ENCODE measurements around the gene C16orf95. TPM values are rescaled to one million over a fixed set of nuclear protein-coding genes. Genes with fewer than 3 reads are reported as not detected.

The C16orf95 gene
- total and polyA plus RNA-seq, 2 of the 4 experiments (the other 2 are of a cell fraction) = 2.0 to 4.7 TPM

- CTCF ChIA-PET = no interaction called here
- Histone ChIP-seq H3K56ac (ENCODE audit: extremely low read depth, insufficient read depth, low read length) (no peak overlapping the region), H2BK120ac (ENCODE audit: low read depth, low read length) (no peak overlapping the region), H3K23ac (ENCODE audit: low read depth, low read length) (no peak overlapping the region), H2BK5ac (ENCODE audit: low read depth, low read length, poor library complexity, severe bottlenecking) (no peak overlapping the region), H3K9ac (ENCODE audit: low read depth, low read length) (no peak overlapping the region), H4K5ac (ENCODE audit: low read depth, low read length) (no peak overlapping the region), H4K8ac (ENCODE audit: low read depth in 2 of 2, low read length in 2 of 2) (no peak overlapping the region), H3K4me1 (ENCODE audit: control insufficient read depth, insufficient read depth, low read length) (peaks cover 8% of the 10 kb centered on the region), H2AFZ (replicated peaks; ENCODE audit: low read length, poor library complexity) (no peak overlapping the region), H3K4me3 (ENCODE audit: insufficient read depth, low read depth, low read length) (no peak overlapping the region), H3K18ac (ENCODE audit: low read depth, low read length) (no peak overlapping the region), H3K27ac (ENCODE audit: insufficient read depth, low read length) (no peak overlapping the region), H2AK5ac (ENCODE audit: low read depth, low read length) (no peak overlapping the region), H3K27me3 (ENCODE audit: control insufficient read depth, insufficient read depth, low read length) (no peaks in the 10 kb centered on the region), H4K20me1 (ENCODE audit: insufficient read depth, low read length) (peaks cover 60% of the 10 kb centered on the region), H2AK9ac (replicated peaks; ENCODE audit: low read depth, low read length, poor library complexity) (no peak overlapping the region), H3K14ac (replicated peaks; ENCODE audit: low read depth, low read length) (no peak overlapping the region), H2BK20ac (ENCODE audit: low read depth, low read length) (no peak overlapping the region), H3K36me3 (ENCODE audit: control insufficient read depth, insufficient read depth, low read length) (peaks cover 4% of the 10 kb centered on the region; the same call in 1 of the 2 replicates), H3K4me2 (ENCODE audit: low read depth, low read length) (no peak overlapping the region), H3K9me3 (ENCODE audit: control insufficient read depth, insufficient read depth, low read length) (no peaks in the 10 kb centered on the region), H2BK15ac (ENCODE audit: low read depth, low read length) (no peak overlapping the region), H4K91ac (ENCODE audit: insufficient read depth, low read depth, low read length) (no peak overlapping the region), H3K9me1 (ENCODE audit: insufficient read depth, low read length) (peaks cover 14% of the 10 kb centered on the region), H3K4ac (ENCODE audit: low read depth, low read length) (no peak overlapping the region), H3K79me1 (ENCODE audit: low read depth in 1 of 2, low read length in 2 of 2) (peaks cover 31 to 81% of the 10 kb centered on the region in 2 experiments)
- no TSS peak for BruUV-seq (replicated peaks)
- dilution Hi-C loops (cut with HindIII; ENCODE audit: low sequenced_read_pairs, unreplicated experiment) = no loop called here
- WGBS, 2 experiments (ENCODE audit: extremely low coverage in 2 of 2, insufficient read length in 1 of 2) = no CpG with 5 or more reads among the region's 1 CpG
- intact Hi-C loops (cut with micrococcal nuclease) = no loop called here
- ATAC-seq (ENCODE audit: low read depth) = no peak
- DNase-seq = no peak
- TF ChIP-seq MXI1 (IDR thresholded peaks at IDR 0.05; ENCODE audit: borderline replicate concordance, low read depth, low read length) (no peak), FOS (IDR thresholded peaks at IDR 0.05; ENCODE audit: low read depth, low read length) (no peak), MAZ (IDR thresholded peaks at IDR 0.05; ENCODE audit: borderline replicate concordance, low read depth, low read length) (no peak), CHD1 (IDR thresholded peaks at IDR 0.05; ENCODE audit: low read depth, low read length) (no peak), NFE2L2 (IDR thresholded peaks at IDR 0.05; ENCODE audit: low read depth, low read length) (no peak), BHLHE40 (IDR thresholded peaks at IDR 0.05; ENCODE audit: low read depth, low read length) (no peak), RFX5 (IDR thresholded peaks at IDR 0.05; ENCODE audit: low read depth, low read length) (no peak), RCOR1 (IDR thresholded peaks at IDR 0.05; ENCODE audit: insufficient replicate concordance, low read length) (no peak), RAD21 (IDR thresholded peaks at IDR 0.05; ENCODE audit: low read length) (no peak), ELK1 (IDR thresholded peaks at IDR 0.05; ENCODE audit: borderline replicate concordance, low read depth, low read length) (no peak), SMC3 (IDR thresholded peaks at IDR 0.05; ENCODE audit: low read depth, low read length) (no peak), MAFK (IDR thresholded peaks at IDR 0.05; ENCODE audit: low read depth, low read length) (no peak), USF2 (IDR thresholded peaks at IDR 0.05; ENCODE audit: low read depth, low read length) (no peak), POLR2A (IDR thresholded peaks at IDR 0.05; ENCODE audit: low read depth, low read length) (no peak), CEBPB (IDR thresholded peaks at IDR 0.05; ENCODE audit: low read depth, low read length) (no peak), CTCF (conservative IDR thresholded peaks at IDR 0.05; ENCODE audit: low read depth, low read length) (no peak)
- in situ Hi-C loops (cut with MboI; ENCODE audit: low sequenced_read_pairs) = no loop called here
- POLR2A ChIA-PET (ENCODE audit: unreplicated experiment) = no interaction called here
Observed at GRCh38 chr16:87366930-87367329, 49.7 kb upstream of the C16orf95 start.

All from IMR-90 (cell line).